Measurements from ENCODE around the gene ZNF70. TPM values are rescaled to one million over a fixed set of nuclear protein-coding genes. Genes with fewer than 3 reads are reported as not detected.

The ZNF70 gene
- 2.5 and 2.6 TPM in 2 replicates for total RNA-seq

GRCh38 chr22:23750714-23751440 is at the start of gene ZNF70:
Gene ZNF70 (minus strand): TSS chr22:23751112. CDS start chr22:23745140, 5,972 bp downstream.
- peak within 1 kb of the TSS; percentile 77 for H3K27ac Mint-ChIP-seq
- H3K36me3 Mint-ChIP-seq (ENCODE audit: low read depth) = peaks cover 2% of the 10 kb centered on the region
- H3K27me3 Mint-ChIP-seq = peaks cover 5% of the 10 kb centered on the region
- H3K4me1 Mint-ChIP-seq = peaks cover 15% of the 10 kb centered on the region
- peak within 1 kb of the TSS; percentile 85 for H3K4me3 Mint-ChIP-seq
- H3K9me3 Mint-ChIP-seq = no peaks in the 10 kb centered on the region
- intact Hi-C loops (cut with micrococcal nuclease) = loop anchor here (5.0 kb wide), 1 partner anchor 44 kb away; no protein-coding TSS in a partner anchor
- peak; percentile 95 for DNase-seq

- Mint-ChIP-seq H3K27me3 (no peaks in the 10 kb centered on the region), H3K27ac (no peak overlapping the region), H3K9me3 (no peaks in the 10 kb centered on the region), H3K36me3 (ENCODE audit: low read depth) (peaks cover 52% of the 10 kb centered on the region), H3K4me3 (no peak overlapping the region), H3K4me1 (peaks cover 9% of the 10 kb centered on the region)
- intact Hi-C loops (cut with micrococcal nuclease) = no loop called here
- no peak for DNase-seq
Measured at GRCh38 chr22:23796461-23796860, 45.5 kb upstream of the ZNF70 start.

- no peaks in the 10 kb centered on the region for H3K9me3 Mint-ChIP-seq
- peaks cover 41% of the 10 kb centered on the region for H3K36me3 Mint-ChIP-seq (ENCODE audit: low read depth)
- H3K4me1 Mint-ChIP-seq = peaks cover 17% of the 10 kb centered on the region
- no peak for DNase-seq
- H3K4me3 Mint-ChIP-seq = no peak overlapping the region
- intact Hi-C loops (cut with micrococcal nuclease) = no loop called here
- no peaks in the 10 kb centered on the region for H3K27me3 Mint-ChIP-seq
- H3K27ac Mint-ChIP-seq = no peak overlapping the region
Measured at GRCh38 chr22:23793326-23793725, 42.4 kb upstream of the ZNF70 start.

- no peak for DNase-seq
- peaks cover 35% of the 10 kb centered on the region for H3K36me3 Mint-ChIP-seq (ENCODE audit: low read depth)
- intact Hi-C loops (cut with micrococcal nuclease) = no loop called here
- no peak overlapping the region for H3K27ac Mint-ChIP-seq
- no peaks in the 10 kb centered on the region for H3K27me3 Mint-ChIP-seq
- H3K4me1 Mint-ChIP-seq = peaks cover 23% of the 10 kb centered on the region
- no peaks in the 10 kb centered on the region for H3K9me3 Mint-ChIP-seq
- no peak overlapping the region for H3K4me3 Mint-ChIP-seq
Measured at GRCh38 chr22:23791738-23792645, 41.1 kb upstream of the ZNF70 start.

GRCh38 chr22:23790819-23791737 is 40.2 kb upstream of the ZNF70 start:
- DNase-seq = no peak
- H3K4me1 Mint-ChIP-seq = peaks cover 29% of the 10 kb centered on the region
- intact Hi-C loops (cut with micrococcal nuclease) = no loop called here
- peaks cover 27% of the 10 kb centered on the region for H3K36me3 Mint-ChIP-seq (ENCODE audit: low read depth)
- H3K4me3 Mint-ChIP-seq = no peak overlapping the region
- H3K9me3 Mint-ChIP-seq = no peaks in the 10 kb centered on the region
- no peak overlapping the region for H3K27ac Mint-ChIP-seq
- H3K27me3 Mint-ChIP-seq = no peaks in the 10 kb centered on the region

- Mint-ChIP-seq H3K9me3 (no peaks in the 10 kb centered on the region), H3K27ac (no peak overlapping the region), H3K27me3 (no peaks in the 10 kb centered on the region), H3K4me3 (no peak overlapping the region), H3K4me1 (peaks cover 32% of the 10 kb centered on the region), H3K36me3 (ENCODE audit: low read depth) (peaks cover 18% of the 10 kb centered on the region)
- DNase-seq = no peak
- intact Hi-C loops (cut with micrococcal nuclease) = no loop called here
Measured at GRCh38 chr22:23789638-23790037, 38.7 kb upstream of the ZNF70 start.

- intact Hi-C loops (cut with micrococcal nuclease) = no loop called here
- DNase-seq = no peak
- Mint-ChIP-seq H3K27me3 (no peaks in the 10 kb centered on the region), H3K36me3 (ENCODE audit: low read depth) (peaks cover 18% of the 10 kb centered on the region), H3K9me3 (no peaks in the 10 kb centered on the region), H3K4me1 (peaks cover 36% of the 10 kb centered on the region), H3K4me3 (no peak overlapping the region), H3K27ac (no peak overlapping the region)
Measured at GRCh38 chr22:23789121-23789520, 38.2 kb upstream of the ZNF70 start.

- Mint-ChIP-seq H3K27me3 (no peaks in the 10 kb centered on the region), H3K9me3 (no peaks in the 10 kb centered on the region), H3K27ac (peak overlapping the region; percentile 86), H3K36me3 (ENCODE audit: low read depth) (peaks cover 14% of the 10 kb centered on the region), H3K4me1 (peaks cover 35% of the 10 kb centered on the region), H3K4me3 (peak overlapping the region; percentile 88)
- intact Hi-C loops (cut with micrococcal nuclease) = loop anchor here (1.0 to 2.0 kb wide), 5 partner anchors 21 to 126 kb away; partner anchors contain the start of genes CHCHD10, DERL3 and MIF
- no peak for DNase-seq
Measured at GRCh38 chr22:23787910-23788309, 37.0 kb upstream of the ZNF70 start.

- H3K9me3 Mint-ChIP-seq = no peaks in the 10 kb centered on the region
- peak overlapping the region; percentile 86 for H3K27ac Mint-ChIP-seq
- no peaks in the 10 kb centered on the region for H3K27me3 Mint-ChIP-seq
- H3K4me1 Mint-ChIP-seq = peaks cover 34% of the 10 kb centered on the region
- intact Hi-C loops (cut with micrococcal nuclease) = loop anchor here (1.0 to 2.0 kb wide), 5 partner anchors 20 to 127 kb away; partner anchors contain the start of genes CHCHD10, DERL3 and MIF
- H3K36me3 Mint-ChIP-seq (ENCODE audit: low read depth) = peaks cover 12% of the 10 kb centered on the region
- peak overlapping the region; percentile 88 for H3K4me3 Mint-ChIP-seq
- DNase-seq = no peak
Measured at GRCh38 chr22:23787600-23787896, 36.6 kb upstream of the ZNF70 start.

- intact Hi-C loops (cut with micrococcal nuclease) = loop anchor here (1.0 to 2.0 kb wide), 6 partner anchors 15 to 127 kb away; partner anchors contain the start of genes CHCHD10, DERL3, MIF and MMP11
- Mint-ChIP-seq H3K27me3 (no peaks in the 10 kb centered on the region), H3K4me3 (peak within 1 kb of the TSS; percentile 88), H3K9me3 (no peaks in the 10 kb centered on the region), H3K36me3 (ENCODE audit: low read depth) (peaks cover 7% of the 10 kb centered on the region), H3K4me1 (peaks cover 28% of the 10 kb centered on the region), H3K27ac (peak within 1 kb of the TSS; percentile 95)
- peak; percentile 96 for DNase-seq
Measured at GRCh38 chr22:23786752-23787599, 36.1 kb upstream of the ZNF70 start, which contains the start of gene SMARCB1. Gene SMARCB1 (plus strand): TSS chr22:23786966. CDS start chr22:23787170, 204 bp downstream.

GRCh38 chr22:23786261-23786710 is 35.4 kb upstream of the ZNF70 start:
- no peak for DNase-seq
- Mint-ChIP-seq H3K4me1 (peaks cover 28% of the 10 kb centered on the region), H3K9me3 (no peaks in the 10 kb centered on the region), H3K4me3 (peak overlapping the region; percentile 88), H3K27ac (peak overlapping the region; percentile 95), H3K36me3 (ENCODE audit: low read depth) (peaks cover 7% of the 10 kb centered on the region), H3K27me3 (no peaks in the 10 kb centered on the region)
- intact Hi-C loops (cut with micrococcal nuclease) = loop anchor here (1.0 to 2.0 kb wide), 3 partner anchors 14 to 109 kb away; partner anchors contain the start of genes MIF and MMP11

GRCh38 chr22:23784215-23784732 is 33.4 kb upstream of the ZNF70 start:
- Mint-ChIP-seq H3K4me3 (peak overlapping the region; percentile 16), H3K27ac (peak overlapping the region; percentile 44), H3K9me3 (no peaks in the 10 kb centered on the region), H3K4me1 (peaks cover 22% of the 10 kb centered on the region), H3K27me3 (no peaks in the 10 kb centered on the region), H3K36me3 (ENCODE audit: low read depth) (peaks cover 4% of the 10 kb centered on the region)
- peak; percentile 68 for DNase-seq
- intact Hi-C loops (cut with micrococcal nuclease) = no loop called here

Measured in activated CD4-positive, alpha-beta T cell treated with anti-CD3 and anti-CD28 coated beads, Interleukin-2, amount 10 ng/mL, durations not matched to agents 24 days and 14 days (primary cell).